Measurements from ENCODE around the gene RPL19.

DNA sequence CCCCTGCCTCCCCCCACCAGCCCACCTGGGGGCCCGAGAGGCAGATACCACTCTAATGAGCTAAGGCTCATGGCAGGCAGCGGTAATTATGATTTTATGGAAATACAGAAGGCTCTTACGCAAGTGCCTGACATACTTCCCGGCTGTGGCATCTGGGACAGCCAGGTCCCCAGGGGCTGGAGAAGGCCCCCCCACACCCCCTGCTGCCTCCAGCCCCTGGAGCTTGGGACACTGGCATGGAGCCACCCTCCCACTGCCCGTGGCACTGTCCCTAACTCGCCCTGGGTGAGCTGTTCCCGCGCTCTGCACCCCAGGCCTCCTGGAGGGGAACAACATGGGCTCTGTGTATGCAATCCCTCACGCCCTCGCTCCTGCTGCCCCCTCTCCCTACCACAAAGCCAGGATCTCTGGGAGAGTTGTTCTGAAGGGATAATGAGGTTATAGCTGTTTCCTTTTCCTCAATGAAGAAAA lies 31.0 kb downstream of the RPL19 start:
- TF ChIP-seq EZH2phosphoT487 (IDR thresholded peaks at IDR 0.05), result no peak
- TF ChIP-seq, protein P1, sequence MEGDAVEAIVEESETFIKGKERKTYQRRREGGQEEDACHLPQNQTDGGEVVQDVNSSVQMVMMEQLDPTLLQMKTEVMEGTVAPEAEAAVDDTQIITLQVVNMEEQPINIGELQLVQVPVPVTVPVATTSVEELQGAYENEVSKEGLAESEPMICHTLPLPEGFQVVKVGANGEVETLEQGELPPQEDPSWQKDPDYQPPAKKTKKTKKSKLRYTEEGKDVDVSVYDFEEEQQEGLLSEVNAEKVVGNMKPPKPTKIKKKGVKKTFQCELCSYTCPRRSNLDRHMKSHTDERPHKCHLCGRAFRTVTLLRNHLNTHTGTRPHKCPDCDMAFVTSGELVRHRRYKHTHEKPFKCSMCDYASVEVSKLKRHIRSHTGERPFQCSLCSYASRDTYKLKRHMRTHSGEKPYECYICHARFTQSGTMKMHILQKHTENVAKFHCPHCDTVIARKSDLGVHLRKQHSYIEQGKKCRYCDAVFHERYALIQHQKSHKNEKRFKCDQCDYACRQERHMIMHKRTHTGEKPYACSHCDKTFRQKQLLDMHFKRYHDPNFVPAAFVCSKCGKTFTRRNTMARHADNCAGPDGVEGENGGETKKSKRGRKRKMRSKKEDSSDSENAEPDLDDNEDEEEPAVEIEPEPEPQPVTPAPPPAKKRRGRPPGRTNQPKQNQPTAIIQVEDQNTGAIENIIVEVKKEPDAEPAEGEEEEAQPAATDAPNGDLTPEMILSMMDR (IDR thresholded peaks at IDR 0.05), result no peak
- TF ChIP-seq EZH2 (IDR thresholded peaks at IDR 0.05), result no peak
